Endothelial cell (in vitro differentiated cells): ENCODE measurements around the gene EDRF1. TPM values are rescaled to one million over a fixed set of nuclear protein-coding genes. Genes with fewer than 3 reads are reported as not detected.

Source experiments
- DNase-seq: peaks from one replicate; pipeline ENCODE4 v3.0.0; 2021; ENCODE audit warnings: low spot score
- H3K27ac Mint-ChIP-seq: one replicate; pipeline ENCODE4 v1.8.0; 2021; ENCODE audit warnings: mixed read lengths, inconsistent platforms; ENCODE audit not compliant: unreplicated experiment
- H3K27me3 Mint-ChIP-seq: one replicate; pipeline ENCODE4 v1.8.0; 2021; ENCODE audit warnings: mild to moderate bottlenecking, moderate library complexity, mixed read lengths, inconsistent platforms; ENCODE audit not compliant: unreplicated experiment
- H3K36me3 Mint-ChIP-seq: one replicate; pipeline ENCODE4 v1.8.0; 2021; ENCODE audit warnings: mild to moderate bottlenecking, low read depth, mixed read lengths, inconsistent platforms; ENCODE audit not compliant: unreplicated experiment
- H3K4me1 Mint-ChIP-seq: one replicate; pipeline ENCODE4 v1.8.0; 2021; ENCODE audit warnings: mild to moderate bottlenecking, mixed read lengths, inconsistent platforms; ENCODE audit not compliant: unreplicated experiment
- H3K4me3 Mint-ChIP-seq: one replicate; pipeline ENCODE4 v1.8.0; 2021; ENCODE audit warnings: mild to moderate bottlenecking, mixed read lengths, inconsistent platforms; ENCODE audit not compliant: unreplicated experiment
- H3K9me3 Mint-ChIP-seq: one replicate; pipeline ENCODE4 v1.8.0; 2021; ENCODE audit warnings: mixed read lengths, inconsistent platforms; ENCODE audit not compliant: unreplicated experiment
- CTCF ChIP-seq: fragments of 200-600 bp; sonication (generic); IDR thresholded peaks from one replicate; pipeline ENCODE4 v1.5.0; 2021; ENCODE audit warnings: antibody characterized with exemption; ENCODE audit not compliant: unreplicated experiment
- total RNA-seq: library from RNA; stranded (reverse); fragmentation: NEBNext Ultra II Directional; extraction: Animal tissue kit (Norgen Biotek cat#: 25700); gene quantifications from one replicate; pipeline ENCODE4 v1.2.1, GENCODE V29; 2021; ENCODE audit not compliant: unreplicated experiment

EDRF1 gene
- total RNA-seq, 1 donor from 2014 or later = 29.2 TPM

- H3K27me3 Mint-ChIP-seq = no peaks in the 10 kb centered on the region
- no peak for DNase-seq
- H3K27ac Mint-ChIP-seq = no peak overlapping the region
- H3K4me1 Mint-ChIP-seq = no peaks in the 10 kb centered on the region
- no peak overlapping the region for H3K4me3 Mint-ChIP-seq
- no peaks in the 10 kb centered on the region for H3K9me3 Mint-ChIP-seq
- H3K36me3 Mint-ChIP-seq = peaks cover 30% of the 10 kb centered on the region
- peak; percentile 42 for TF ChIP-seq CTCF
Measured at GRCh38 chr10:125734823-125735222, 15.3 kb downstream of the EDRF1 start.

- H3K27ac Mint-ChIP-seq = no peak overlapping the region
- H3K4me3 Mint-ChIP-seq = no peak overlapping the region
- no peak for DNase-seq
- peaks cover 30% of the 10 kb centered on the region for H3K36me3 Mint-ChIP-seq
- H3K9me3 Mint-ChIP-seq = no peaks in the 10 kb centered on the region
- H3K4me1 Mint-ChIP-seq = no peaks in the 10 kb centered on the region
- no peaks in the 10 kb centered on the region for H3K27me3 Mint-ChIP-seq
- no peak for TF ChIP-seq CTCF
Measured at GRCh38 chr10:125738206-125738605, 18.7 kb downstream of the EDRF1 start.

GRCh38 chr10:125739994-125740679 is 20.6 kb downstream of the EDRF1 start:
- H3K27me3 Mint-ChIP-seq = no peaks in the 10 kb centered on the region
- peaks cover 46% of the 10 kb centered on the region for H3K36me3 Mint-ChIP-seq
- H3K4me1 Mint-ChIP-seq = no peaks in the 10 kb centered on the region
- H3K4me3 Mint-ChIP-seq = peak overlapping the region; percentile 12
- no peak for TF ChIP-seq CTCF
- H3K27ac Mint-ChIP-seq = no peak overlapping the region
- no peak for DNase-seq
- no peaks in the 10 kb centered on the region for H3K9me3 Mint-ChIP-seq

- DNase-seq = no peak
- Mint-ChIP-seq H3K27me3 (no peaks in the 10 kb centered on the region), H3K27ac (no peak overlapping the region), H3K4me3 (no peak overlapping the region), H3K4me1 (no peaks in the 10 kb centered on the region), H3K9me3 (no peaks in the 10 kb centered on the region), H3K36me3 (peaks cover 43% of the 10 kb centered on the region)
- peak; percentile 11 for TF ChIP-seq CTCF
Measured at GRCh38 chr10:125742465-125742864, 23.0 kb downstream of the EDRF1 start.

GRCh38 chr10:125744909-125745308 is 25.4 kb downstream of the EDRF1 start:
- Mint-ChIP-seq H3K9me3 (no peaks in the 10 kb centered on the region), H3K4me3 (no peak overlapping the region), H3K27ac (no peak overlapping the region), H3K27me3 (no peaks in the 10 kb centered on the region), H3K4me1 (no peaks in the 10 kb centered on the region), H3K36me3 (peaks cover 51% of the 10 kb centered on the region)
- no peak for TF ChIP-seq CTCF
- no peak for DNase-seq
